HCT116 (cell line): ENCODE data around the gene UPF2. TPM values are rescaled to one million over a fixed set of nuclear protein-coding genes. Genes with fewer than 3 reads are reported as not detected.

ENCODE experiments used
- ATAC-seq: fragments of 200-7000 bp; cut with Tn5 transposase; 2 replicates; pipeline ENCODE4 v1.9.1; 2020; ENCODE audit warnings: mild to moderate bottlenecking, moderate library complexity
- BruUV-seq: library from RNA; stranded (reverse); fragments of 400-500 nt; replicated peaks from 2 replicates; lab custom pipeline; 2021; lab: Mats Ljungman, UMichigan
- CTCF ChIA-PET: fragments of 300-600 bp; sonication (Branson Sonifier 250); formaldehyde crosslinking; loops from one replicate; lab custom pipeline; 2021; ENCODE audit warnings: antibody characterized with exemption; lab: Charles Lee
- POLR2A ChIA-PET: fragments of 300-600, 350-600 bp; sonication (Branson Sonifier 250); formaldehyde crosslinking; loops from one replicate; lab custom pipeline; 2021; ENCODE audit warnings: antibody characterized with exemption; lab: Charles Lee
- RAD21 ChIA-PET, 2 experiments: fragments of 300-600 bp; sonication (Branson Sonifier 250); formaldehyde crosslinking; loops; one replicate each; lab custom pipeline; 2023; ENCODE audit warnings: low total read pairs in 2 of 2; ENCODE audit not compliant: uncharacterized antibody in 2 of 2, unreplicated experiment in 2 of 2, low non-redundant PET in 1 of 2; lab: Charles Lee
- DNase-seq: peaks from one replicate; pipeline ENCODE4 v3.0.0-alpha.2; 2010; ENCODE audit warnings: low read depth, low spot score
- H2AFZ ChIP-seq: fragments of 200-600 bp; shearing (Covaris generic), sonication (generic); 2 replicates; pipeline ENCODE4 v1.6.1; 2017; ENCODE audit warnings: low read depth, mixed run types, mixed read lengths, antibody characterized with exemption, low read length; ENCODE audit not compliant: poor library complexity, severe bottlenecking
- H3K27ac ChIP-seq: 2 replicates; pipeline ENCODE4 v1.5.1; 2012; ENCODE audit warnings: low read depth, low read length
- H3K27me3 ChIP-seq: fragments of 200-600 bp; sonication (generic); 2 replicates; pipeline ENCODE4 v1.6.1; 2016; ENCODE audit warnings: mixed run types, low read length, mixed read lengths; ENCODE audit not compliant: insufficient read depth
- H3K36me3 ChIP-seq, 2 experiments: fragments of 200-500 bp in 1 of 2; fragments of 200-600 bp in 1 of 2; sonication (Bioruptor generic) in 1 of 2; sonication (generic) in 1 of 2; 2 replicates each; pipeline versions ENCODE4 v1.5.1 to v1.6.1; 2014 to 2016; ENCODE audit warnings: low read length in 2 of 2, inconsistent platforms in 1 of 2, mixed read lengths in 1 of 2, mixed run types in 1 of 2; ENCODE audit not compliant: insufficient read depth in 2 of 2, control insufficient read depth in 1 of 2
- H3K4me1 ChIP-seq, 2 experiments: fragments of 200-600 bp in 1 of 2; sonication (generic) in 1 of 2; 2 replicates each; pipeline versions ENCODE4 v1.5.1 to v1.6.1; 2012 to 2017; ENCODE audit warnings: low read length in 2 of 2, inconsistent platforms in 1 of 2, mild to moderate bottlenecking in 1 of 2, mixed read lengths in 1 of 2, mixed run types in 1 of 2, moderate library complexity in 1 of 2; ENCODE audit not compliant: insufficient read depth in 2 of 2, control insufficient read depth in 1 of 2
- H3K4me2 ChIP-seq: fragments of 200-600 bp; sonication (generic); 2 replicates; pipeline ENCODE4 v1.6.1; 2017; ENCODE audit warnings: mixed run types, low read length, mixed read lengths
- H3K4me3 ChIP-seq, 2 experiments: fragments of 200-600 bp in 1 of 2; sonication (generic) in 1 of 2; replicated peaks in 1 of 2; 2 replicates each; pipeline ENCODE4 v1.5.1; 2011 to 2016; ENCODE audit warnings: low read length in 2 of 2, control low read depth in 1 of 2, low read depth in 1 of 2, mild to moderate bottlenecking in 1 of 2, mixed read lengths in 1 of 2, mixed run types in 1 of 2
- H3K79me2 ChIP-seq: fragments of 200-600 bp; sonication (generic); 2 replicates; pipeline ENCODE4 v1.6.1; 2017; ENCODE audit warnings: mild to moderate bottlenecking, mixed run types, low read length, moderate library complexity, mixed read lengths; ENCODE audit not compliant: insufficient read depth
- H3K9ac ChIP-seq: fragments of 200-600 bp; sonication (generic); 2 replicates; pipeline ENCODE4 v1.6.1; 2016; ENCODE audit warnings: low read length, mixed read lengths
- H3K9me2 ChIP-seq: fragments of 200-600 bp; sonication (generic), shearing (Covaris generic); 2 replicates; pipeline ENCODE4 v1.6.1; 2017; ENCODE audit warnings: mixed run types, mild to moderate bottlenecking, moderate library complexity; ENCODE audit not compliant: insufficient read depth
- H3K9me3 ChIP-seq, 2 experiments: fragments of 200-500 bp in 1 of 2; fragments of 200-600 bp in 1 of 2; sonication (Bioruptor generic) in 1 of 2; sonication (generic) in 1 of 2; 2 replicates each; pipeline ENCODE4 v1.6.1; 2014 to 2017; ENCODE audit warnings: low read length in 2 of 2, mixed read lengths in 2 of 2, inconsistent platforms in 1 of 2, low read depth in 1 of 2, mild to moderate bottlenecking in 1 of 2, mixed run types in 1 of 2, moderate library complexity in 1 of 2; ENCODE audit not compliant: control insufficient read depth in 1 of 2, insufficient read depth in 1 of 2
- H4K20me1 ChIP-seq: fragments of 200-600 bp; sonication (generic), shearing (Covaris generic); 2 replicates; pipeline ENCODE4 v1.6.1; 2017; ENCODE audit warnings: mixed run types, mild to moderate bottlenecking, moderate library complexity; ENCODE audit not compliant: insufficient read depth
- CBX3 ChIP-seq: IDR thresholded peaks from 2 replicates; pipeline ENCODE4 v1.6.1; 2012; ENCODE audit warnings: low read depth
- RAD21 ChIP-seq: IDR thresholded peaks from 2 replicates; pipeline ENCODE4 v1.6.1; 2012; ENCODE audit warnings: low read depth, mild to moderate bottlenecking
- SIN3A ChIP-seq: IDR thresholded peaks from 2 replicates; pipeline ENCODE4 v1.6.1; 2012; ENCODE audit warnings: low read depth
- SP1 ChIP-seq: IDR thresholded peaks from 2 replicates; pipeline ENCODE4 v1.6.1; 2012; ENCODE audit warnings: low read depth
- SRF ChIP-seq: IDR thresholded peaks from 2 replicates; pipeline ENCODE4 v1.6.1; 2012; ENCODE audit warnings: low read depth
- TCF7L2 ChIP-seq: IDR thresholded peaks from 2 replicates; pipeline ENCODE4 v1.7.0; 2011; ENCODE audit warnings: borderline replicate concordance, inconsistent platforms; ENCODE audit not compliant: insufficient read depth, insufficient read length; ENCODE audit errors: extremely low read depth
- ZFX ChIP-seq: fragments of 450-650 bp; IDR thresholded peaks from 2 replicates; pipeline ENCODE4 v1.6.1; 2017
- ZNF274 ChIP-seq: fragments of 200-500 bp; sonication (Bioruptor generic); IDR thresholded peaks from 2 replicates; pipeline ENCODE4 v1.6.1; 2014; ENCODE audit warnings: mild to moderate bottlenecking, low read depth, low read length, inconsistent platforms
- intact Hi-C: fragments of 100-400 bp; cut with micrococcal nuclease; formaldehyde crosslinking; loops from 2 replicates; pipeline ENCODE4 v1.10.0; 2022
- total RNA-seq: library from RNA; stranded (reverse); gene quantifications from one replicate; pipeline ENCODE4 v1.2.1, GENCODE V29; 2021; ENCODE audit not compliant: unreplicated experiment
- TF ChIP-seq, protein P1 (sequence below): IDR thresholded peaks from 2 replicates; pipeline ENCODE4 v1.6.1; 2012; ENCODE audit warnings: low read depth
- TF ChIP-seq, protein P2 (sequence below), 3 experiments: fragments of 200-600 bp in 1 of 3; sonication (generic) in 1 of 3; IDR thresholded peaks in 2 of 3; conservative IDR thresholded peaks in 1 of 3; 2 replicates each; pipeline ENCODE4 v1.5.1; 2012 to 2017; ENCODE audit warnings: low read depth in 2 of 3, low read length in 2 of 3, antibody characterized with exemption in 1 of 3, borderline replicate concordance in 1 of 3, control low read depth in 1 of 3, mild to moderate bottlenecking in 1 of 3, mixed read lengths in 1 of 3, mixed run types in 1 of 3, moderate library complexity in 1 of 3; ENCODE audit not compliant: insufficient read depth in 1 of 3

Gene UPF2
- total RNA-seq, 1 experiment from 2014 or later, result 27.3 TPM

- ChIA-PET RAD21 (no interaction called here), POLR2A (interaction anchor here (0.6 to 0.8 kb wide), 2 partner anchors 33 to 220 kb away, joined by 3 to 4 read pairs; no protein-coding TSS in a partner anchor), CTCF (no interaction called here)
- no peak overlapping the region for H3K4me2 ChIP-seq
- no peak for DNase-seq
- intact Hi-C loops, result no loop called here
- H3K27me3 ChIP-seq, result no peaks in the 10 kb centered on the region
- no peak overlapping the region for H3K9ac ChIP-seq
- H3K4me3 ChIP-seq, result no peak overlapping the region
- no peak for ATAC-seq
- no peaks in the 10 kb centered on the region for H4K20me1 ChIP-seq
- peaks cover 0 to 12% of the 10 kb centered on the region in 2 experiments; a peak in 1 of 4 replicates for H3K4me1 ChIP-seq
- TF ChIP-seq TCF7L2, result no peak
- TF ChIP-seq RAD21, result no peak
- no peak for TF ChIP-seq SIN3A
- TF ChIP-seq, protein P1, sequence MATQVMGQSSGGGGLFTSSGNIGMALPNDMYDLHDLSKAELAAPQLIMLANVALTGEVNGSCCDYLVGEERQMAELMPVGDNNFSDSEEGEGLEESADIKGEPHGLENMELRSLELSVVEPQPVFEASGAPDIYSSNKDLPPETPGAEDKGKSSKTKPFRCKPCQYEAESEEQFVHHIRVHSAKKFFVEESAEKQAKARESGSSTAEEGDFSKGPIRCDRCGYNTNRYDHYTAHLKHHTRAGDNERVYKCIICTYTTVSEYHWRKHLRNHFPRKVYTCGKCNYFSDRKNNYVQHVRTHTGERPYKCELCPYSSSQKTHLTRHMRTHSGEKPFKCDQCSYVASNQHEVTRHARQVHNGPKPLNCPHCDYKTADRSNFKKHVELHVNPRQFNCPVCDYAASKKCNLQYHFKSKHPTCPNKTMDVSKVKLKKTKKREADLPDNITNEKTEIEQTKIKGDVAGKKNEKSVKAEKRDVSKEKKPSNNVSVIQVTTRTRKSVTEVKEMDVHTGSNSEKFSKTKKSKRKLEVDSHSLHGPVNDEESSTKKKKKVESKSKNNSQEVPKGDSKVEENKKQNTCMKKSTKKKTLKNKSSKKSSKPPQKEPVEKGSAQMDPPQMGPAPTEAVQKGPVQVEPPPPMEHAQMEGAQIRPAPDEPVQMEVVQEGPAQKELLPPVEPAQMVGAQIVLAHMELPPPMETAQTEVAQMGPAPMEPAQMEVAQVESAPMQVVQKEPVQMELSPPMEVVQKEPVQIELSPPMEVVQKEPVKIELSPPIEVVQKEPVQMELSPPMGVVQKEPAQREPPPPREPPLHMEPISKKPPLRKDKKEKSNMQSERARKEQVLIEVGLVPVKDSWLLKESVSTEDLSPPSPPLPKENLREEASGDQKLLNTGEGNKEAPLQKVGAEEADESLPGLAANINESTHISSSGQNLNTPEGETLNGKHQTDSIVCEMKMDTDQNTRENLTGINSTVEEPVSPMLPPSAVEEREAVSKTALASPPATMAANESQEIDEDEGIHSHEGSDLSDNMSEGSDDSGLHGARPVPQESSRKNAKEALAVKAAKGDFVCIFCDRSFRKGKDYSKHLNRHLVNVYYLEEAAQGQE, result no peak
- TF ChIP-seq ZNF274, result no peak
- TF ChIP-seq, protein P2, sequence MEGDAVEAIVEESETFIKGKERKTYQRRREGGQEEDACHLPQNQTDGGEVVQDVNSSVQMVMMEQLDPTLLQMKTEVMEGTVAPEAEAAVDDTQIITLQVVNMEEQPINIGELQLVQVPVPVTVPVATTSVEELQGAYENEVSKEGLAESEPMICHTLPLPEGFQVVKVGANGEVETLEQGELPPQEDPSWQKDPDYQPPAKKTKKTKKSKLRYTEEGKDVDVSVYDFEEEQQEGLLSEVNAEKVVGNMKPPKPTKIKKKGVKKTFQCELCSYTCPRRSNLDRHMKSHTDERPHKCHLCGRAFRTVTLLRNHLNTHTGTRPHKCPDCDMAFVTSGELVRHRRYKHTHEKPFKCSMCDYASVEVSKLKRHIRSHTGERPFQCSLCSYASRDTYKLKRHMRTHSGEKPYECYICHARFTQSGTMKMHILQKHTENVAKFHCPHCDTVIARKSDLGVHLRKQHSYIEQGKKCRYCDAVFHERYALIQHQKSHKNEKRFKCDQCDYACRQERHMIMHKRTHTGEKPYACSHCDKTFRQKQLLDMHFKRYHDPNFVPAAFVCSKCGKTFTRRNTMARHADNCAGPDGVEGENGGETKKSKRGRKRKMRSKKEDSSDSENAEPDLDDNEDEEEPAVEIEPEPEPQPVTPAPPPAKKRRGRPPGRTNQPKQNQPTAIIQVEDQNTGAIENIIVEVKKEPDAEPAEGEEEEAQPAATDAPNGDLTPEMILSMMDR (IDR thresholded peaks at IDR 0.05 in 2 of 3, conservative IDR thresholded peaks at IDR 0.05 in 1 of 3; ENCODE audit: borderline replicate concordance in 1 of 3, insufficient read depth in 1 of 3, low read depth in 2 of 3, low read length in 2 of 3), result no peak
- TF ChIP-seq SP1, result no peak
- TF ChIP-seq CBX3, result no peak
- no peak for TF ChIP-seq SRF
- no peak for TF ChIP-seq ZFX
- BruUV-seq, result no TSS peak
- no peak overlapping the region; the same call in 1 of the 2 replicates for H3K27ac ChIP-seq
- H2AFZ ChIP-seq, result no peak overlapping the region
- H3K36me3 ChIP-seq, result no peaks in the 10 kb centered on the region
- no peaks in the 10 kb centered on the region for H3K9me2 ChIP-seq
- H3K79me2 ChIP-seq, result no peaks in the 10 kb centered on the region
- H3K9me3 ChIP-seq, result no peaks in the 10 kb centered on the region
Observed at GRCh38 chr10:11907914-11908313, 134.7 kb downstream of the UPF2 start.
